Measurements from ENCODE around the gene TMEM272.

The TMEM272 gene

DNA sequence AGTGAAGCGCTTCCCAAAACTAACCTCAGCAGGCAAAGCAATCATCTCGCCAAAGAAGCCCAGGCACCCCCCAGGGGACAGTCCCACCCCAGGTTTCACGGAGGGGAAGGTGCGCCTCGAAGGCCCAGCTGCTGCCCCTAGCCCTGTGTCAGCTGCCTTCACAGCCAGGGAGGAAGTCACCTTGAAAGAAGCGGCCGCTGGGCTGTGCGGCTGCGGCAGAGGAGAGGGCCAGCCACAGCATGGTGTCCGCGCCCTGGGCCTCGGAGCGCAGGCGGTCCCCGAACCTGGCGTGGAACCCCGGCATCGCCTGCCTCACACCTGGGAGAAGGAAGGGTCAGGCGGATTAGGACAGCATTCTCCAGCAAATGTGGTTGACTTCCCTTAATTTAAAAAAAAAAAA lies 76.0 kb downstream of the TMEM272 start:
- no peak for DNase-seq (ENCODE audit: low spot score)

DNA sequence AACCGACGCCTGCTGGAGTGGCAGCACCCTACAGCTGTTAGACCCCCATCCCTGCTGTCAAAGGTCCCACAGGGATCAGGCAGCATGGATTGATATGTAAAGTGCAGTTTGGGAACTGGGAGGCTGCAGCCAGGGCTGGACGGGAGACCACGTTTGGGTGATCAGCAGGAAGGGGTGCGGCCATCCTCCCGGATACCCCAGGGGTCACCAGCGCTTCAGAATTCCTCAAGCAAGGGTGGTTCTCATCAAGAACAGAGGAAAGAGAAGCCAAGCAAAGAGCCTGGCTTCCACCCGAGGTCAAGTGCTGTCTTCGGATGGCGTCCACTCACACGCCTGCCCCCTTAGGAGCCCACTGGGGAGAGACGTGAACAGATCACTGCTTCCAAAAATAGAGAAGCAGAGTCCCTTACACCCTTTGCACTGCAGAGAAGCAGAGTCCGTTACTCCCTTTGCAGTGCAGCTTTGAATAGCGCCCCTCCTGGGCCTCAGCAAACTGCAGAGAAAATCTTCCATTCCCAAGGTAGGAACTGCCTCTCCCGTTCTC lies 76.5 kb downstream of the TMEM272 start:
- TF ChIP-seq, protein P1, sequence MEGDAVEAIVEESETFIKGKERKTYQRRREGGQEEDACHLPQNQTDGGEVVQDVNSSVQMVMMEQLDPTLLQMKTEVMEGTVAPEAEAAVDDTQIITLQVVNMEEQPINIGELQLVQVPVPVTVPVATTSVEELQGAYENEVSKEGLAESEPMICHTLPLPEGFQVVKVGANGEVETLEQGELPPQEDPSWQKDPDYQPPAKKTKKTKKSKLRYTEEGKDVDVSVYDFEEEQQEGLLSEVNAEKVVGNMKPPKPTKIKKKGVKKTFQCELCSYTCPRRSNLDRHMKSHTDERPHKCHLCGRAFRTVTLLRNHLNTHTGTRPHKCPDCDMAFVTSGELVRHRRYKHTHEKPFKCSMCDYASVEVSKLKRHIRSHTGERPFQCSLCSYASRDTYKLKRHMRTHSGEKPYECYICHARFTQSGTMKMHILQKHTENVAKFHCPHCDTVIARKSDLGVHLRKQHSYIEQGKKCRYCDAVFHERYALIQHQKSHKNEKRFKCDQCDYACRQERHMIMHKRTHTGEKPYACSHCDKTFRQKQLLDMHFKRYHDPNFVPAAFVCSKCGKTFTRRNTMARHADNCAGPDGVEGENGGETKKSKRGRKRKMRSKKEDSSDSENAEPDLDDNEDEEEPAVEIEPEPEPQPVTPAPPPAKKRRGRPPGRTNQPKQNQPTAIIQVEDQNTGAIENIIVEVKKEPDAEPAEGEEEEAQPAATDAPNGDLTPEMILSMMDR (IDR thresholded peaks at IDR 0.05; ENCODE audit: extremely low read depth, missing control alignments) = no peak
- no peak for DNase-seq (ENCODE audit: low spot score)

More for the DNA sequence above, 76.0 kb downstream of the TMEM272 start:
- TF ChIP-seq, protein P1 (IDR thresholded peaks at IDR 0.05; ENCODE audit: extremely low read depth, missing control alignments) = no peak

DNA sequence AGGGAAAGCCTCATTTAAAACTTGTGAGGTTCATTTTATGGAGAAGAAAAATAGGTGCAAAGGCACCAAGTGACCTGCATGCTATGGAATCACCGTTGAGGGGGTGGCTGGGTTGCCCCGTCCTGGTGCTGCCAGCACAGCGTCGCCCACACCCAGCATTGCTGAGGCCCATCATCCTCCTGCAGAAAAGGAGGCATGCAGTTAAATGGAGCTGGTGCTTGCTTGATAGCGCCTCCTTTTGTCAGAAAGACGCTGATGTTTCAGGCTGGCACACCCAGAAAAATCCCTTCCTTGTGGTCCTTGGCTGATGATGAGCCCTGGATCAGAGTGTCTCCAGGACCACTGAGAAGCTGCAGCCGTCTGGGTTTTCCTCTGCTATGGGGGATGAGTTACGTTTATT lies 77.9 kb downstream of the TMEM272 start:
- TF ChIP-seq, protein P1 (IDR thresholded peaks at IDR 0.05; ENCODE audit: extremely low read depth, missing control alignments) = no peak
- no peak for DNase-seq (ENCODE audit: low spot score)

DNA sequence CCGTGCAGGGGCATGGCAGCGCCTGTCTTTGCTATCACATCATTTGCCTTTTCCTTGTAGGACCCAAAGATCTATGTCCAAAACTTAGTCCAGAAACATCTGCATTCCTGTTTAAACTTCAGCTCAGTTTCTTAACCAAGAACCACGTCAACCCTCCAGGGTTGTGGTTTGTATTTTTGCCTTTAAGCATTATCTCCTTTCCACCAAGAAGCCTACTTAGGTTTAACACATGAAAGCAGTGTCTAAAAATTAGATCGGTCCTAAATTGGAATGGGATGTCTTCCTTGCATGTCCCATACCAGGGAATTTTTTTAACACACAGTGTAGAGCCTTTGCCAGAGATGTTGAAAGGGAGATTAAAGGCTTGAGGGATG lies 79.8 kb downstream of the TMEM272 start:
- TF ChIP-seq, protein P1 (IDR thresholded peaks at IDR 0.05; ENCODE audit: extremely low read depth, missing control alignments) = no peak
- DNase-seq (ENCODE audit: low spot score) = no peak

DNA sequence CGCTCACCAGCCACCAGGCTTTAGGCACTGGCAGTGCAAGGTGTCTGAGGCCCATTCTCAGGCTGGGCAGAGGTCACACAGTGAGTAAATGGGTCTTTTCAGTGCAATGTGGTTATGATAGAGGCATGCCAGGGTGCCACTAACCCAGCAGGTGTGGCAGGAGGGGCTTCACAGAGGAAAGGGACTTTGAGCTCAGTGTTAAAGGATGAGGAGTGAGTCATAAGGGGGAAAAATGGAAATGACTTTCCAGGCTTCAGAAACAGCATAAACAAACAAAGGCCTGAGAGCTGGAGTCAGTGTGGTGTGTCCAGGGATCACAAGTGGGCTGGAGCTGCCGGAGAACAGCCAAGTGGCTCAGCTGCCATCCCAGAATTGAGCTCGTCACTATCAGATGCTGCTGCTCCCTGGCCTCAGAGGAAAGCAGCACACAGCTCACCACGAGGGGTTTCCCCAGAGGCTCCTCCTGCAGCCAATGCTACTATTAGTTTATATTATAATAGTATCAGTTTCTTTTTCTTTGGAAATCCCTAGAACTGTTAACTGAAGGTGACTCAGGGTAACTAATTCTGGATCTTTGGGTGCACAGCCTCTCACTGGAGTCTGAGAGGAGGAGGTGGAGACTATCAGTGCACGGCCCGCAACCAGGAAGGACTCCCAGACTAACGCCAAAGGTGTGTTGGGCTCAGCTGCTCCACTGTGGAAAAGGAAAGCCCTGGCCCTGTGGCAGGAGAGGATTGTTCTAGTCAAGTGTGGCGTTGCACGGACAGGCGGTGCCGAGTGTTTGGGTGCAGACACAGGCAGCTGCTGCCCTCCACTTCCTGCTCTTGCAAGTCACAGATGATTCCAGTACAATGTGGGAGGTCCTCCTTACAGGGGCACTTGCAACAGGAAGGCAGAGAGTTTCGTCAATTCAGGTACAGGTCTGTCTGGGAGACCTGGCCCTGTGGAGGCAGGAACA lies 80.5 kb downstream of the TMEM272 start:
- peak; percentile 81 for DNase-seq (ENCODE audit: low spot score)
- TF ChIP-seq, protein P1 (IDR thresholded peaks at IDR 0.05; ENCODE audit: extremely low read depth, missing control alignments) = no peak

DNA sequence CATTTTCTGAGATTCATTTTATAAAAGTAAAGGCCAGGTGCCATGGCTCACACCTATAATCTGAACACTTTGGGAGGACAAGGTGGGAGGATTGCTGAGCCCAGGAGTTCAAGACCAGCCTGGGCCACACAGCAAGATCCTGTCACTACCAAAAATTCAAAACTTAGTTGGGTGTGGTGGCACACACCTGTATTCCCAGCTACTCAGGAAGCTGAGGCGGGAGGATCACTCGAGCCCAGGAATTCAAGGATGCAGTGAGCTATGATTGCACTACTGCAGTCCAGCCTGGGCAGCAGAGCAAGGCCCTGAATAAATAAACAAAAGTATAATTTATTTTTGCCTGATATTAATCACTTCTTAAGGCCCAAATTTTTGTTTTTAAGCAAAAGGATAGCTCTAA lies 81.5 kb downstream of the TMEM272 start:
- no peak for DNase-seq (ENCODE audit: low spot score)
- TF ChIP-seq, protein P1 (IDR thresholded peaks at IDR 0.05; ENCODE audit: extremely low read depth, missing control alignments) = no peak
